ENCODE data around the gene PLEK2.

GRCh38 chr14:67352055-67352454 lies 59.9 kb downstream of the PLEK2 start:
- TF ChIP-seq CTCF (IDR thresholded peaks at IDR 0.05) (no peak), EZH2 (IDR thresholded peaks at IDR 0.05) (no peak)
